Measurements from ENCODE around the gene IPCEF1.

GRCh38 chr6:154123155-154123956 lies 233.2 kb downstream of the IPCEF1 start:
- no peak for TF ChIP-seq CTCF (IDR thresholded peaks at IDR 0.05; ENCODE audit: extremely low read depth in 1 of 2, insufficient read depth in 1 of 2, low read depth in 1 of 2, low read length in 2 of 2)
- TF ChIP-seq POLR2A (IDR thresholded peaks at IDR 0.05; ENCODE audit: low read depth, low read length) = no peak
- TF ChIP-seq FOS (IDR thresholded peaks at IDR 0.05; ENCODE audit: borderline replicate concordance, insufficient read depth, low read length) = no peak
- no peak for TF ChIP-seq JUN (IDR thresholded peaks at IDR 0.05; ENCODE audit: borderline replicate concordance, insufficient read depth, insufficient read length, low read depth)
- TF ChIP-seq EZH2 (IDR thresholded peaks at IDR 0.05; ENCODE audit: borderline replicate concordance, low read depth, low read length, severe bottlenecking) = no peak
- no peak for TF ChIP-seq POLR2AphosphoS5 (IDR thresholded peaks at IDR 0.05; ENCODE audit: insufficient read depth, low read depth, low read length)
- TF ChIP-seq MYC (IDR thresholded peaks at IDR 0.05; ENCODE audit: low read depth, low read length) = no peak
- no peak for TF ChIP-seq MAX (IDR thresholded peaks at IDR 0.05; ENCODE audit: insufficient read depth, insufficient read length)
